Measurements from ENCODE around the gene OXER1.

The OXER1 gene

GRCh38 chr2:42800981-42801380 is 37.0 kb upstream of the OXER1 start:
- peaks cover 3% of the 10 kb centered on the region for H3K9me3 ChIP-seq (ENCODE audit: low read length)
- H3K4me1 ChIP-seq (ENCODE audit: insufficient read depth, low read length) = no peaks in the 10 kb centered on the region
- H3K4me3 ChIP-seq (ENCODE audit: low read length) = no peak overlapping the region
- H3K36me3 ChIP-seq (ENCODE audit: insufficient read depth, low read length) = no peaks in the 10 kb centered on the region
- H2AFZ ChIP-seq (ENCODE audit: low read depth, low read length) = no peak overlapping the region
- no peaks in the 10 kb centered on the region for H3K27me3 ChIP-seq (ENCODE audit: insufficient read depth, low read length)

DNA sequence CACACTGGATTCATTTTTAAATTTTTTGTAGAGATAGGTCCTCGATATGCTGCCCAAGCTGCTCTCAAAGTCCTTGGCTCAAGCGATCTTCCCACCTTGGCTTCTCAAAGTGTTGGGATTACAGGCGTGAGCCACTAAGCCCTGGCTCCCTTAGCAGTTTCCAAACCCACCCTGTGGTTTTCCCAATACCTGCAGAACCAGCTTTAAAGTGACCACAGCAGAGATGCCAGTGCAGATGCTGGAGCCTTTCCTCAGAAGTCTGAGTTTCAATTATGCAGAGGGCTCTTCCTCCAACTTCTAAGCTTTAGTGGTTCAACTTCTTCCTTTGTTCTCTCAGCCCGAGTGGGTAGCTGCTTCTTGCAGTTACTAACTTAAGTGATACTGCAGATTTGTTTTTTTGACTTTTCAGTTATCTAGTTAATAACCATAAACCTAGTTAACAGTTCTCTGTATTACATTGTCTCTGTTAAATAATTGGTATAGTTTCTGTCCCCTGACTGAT is 36.6 kb upstream of the OXER1 start:
- Histone ChIP-seq H2AFZ (ENCODE audit: low read depth, low read length) (no peak overlapping the region), H3K4me1 (ENCODE audit: insufficient read depth, low read length) (no peaks in the 10 kb centered on the region), H3K9me3 (ENCODE audit: low read length) (peaks cover 3% of the 10 kb centered on the region), H3K27me3 (ENCODE audit: insufficient read depth, low read length) (no peaks in the 10 kb centered on the region), H3K4me3 (ENCODE audit: low read length) (no peak overlapping the region), H3K36me3 (ENCODE audit: insufficient read depth, low read length) (no peaks in the 10 kb centered on the region)

DNA sequence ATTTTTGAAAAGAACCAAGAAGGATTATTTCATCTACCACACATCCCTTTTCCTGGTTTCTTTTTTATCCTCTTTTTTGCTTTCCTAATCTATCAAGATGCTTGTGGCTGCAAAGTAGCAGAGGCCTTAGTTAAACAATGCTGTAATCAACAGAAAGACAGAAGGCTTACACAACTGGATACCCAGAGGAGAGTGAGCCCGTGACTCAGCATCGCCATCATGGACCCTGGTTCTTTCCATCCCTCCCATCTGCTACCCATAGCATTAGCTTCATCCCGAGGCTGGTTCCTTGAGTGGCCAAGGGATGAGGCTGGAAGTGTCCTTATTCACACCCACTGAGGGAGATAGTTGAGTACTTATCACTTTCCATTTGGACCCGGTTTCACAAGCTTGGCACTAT is 35.9 kb upstream of the OXER1 start:
- Histone ChIP-seq H3K36me3 (ENCODE audit: insufficient read depth, low read length) (no peaks in the 10 kb centered on the region), H3K4me3 (ENCODE audit: low read length) (no peak overlapping the region), H3K9me3 (ENCODE audit: low read length) (peaks cover 3% of the 10 kb centered on the region), H3K27me3 (ENCODE audit: insufficient read depth, low read length) (no peaks in the 10 kb centered on the region), H3K4me1 (ENCODE audit: insufficient read depth, low read length) (no peaks in the 10 kb centered on the region), H2AFZ (ENCODE audit: low read depth, low read length) (no peak overlapping the region)

DNA sequence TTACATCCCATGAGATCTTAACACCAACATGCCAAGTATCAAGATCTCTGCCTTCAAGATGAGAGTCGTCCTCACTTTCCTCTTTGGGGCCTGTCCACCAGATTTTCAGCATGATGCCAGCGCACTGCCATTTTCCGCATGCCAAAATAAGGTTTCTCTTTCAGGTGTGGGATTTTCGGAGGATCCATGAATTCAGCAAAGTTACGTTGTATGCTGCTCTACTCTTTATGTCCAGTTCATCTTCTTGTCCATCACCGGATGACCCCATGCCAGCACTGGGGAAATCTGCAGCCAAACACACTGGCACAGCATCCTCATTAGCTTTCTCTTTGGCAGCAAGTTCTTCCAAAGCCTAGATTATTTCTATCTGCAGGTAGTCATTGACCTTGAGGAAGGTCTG is 33.3 kb upstream of the OXER1 start:
- Histone ChIP-seq H3K4me1 (ENCODE audit: insufficient read depth, low read length) (no peaks in the 10 kb centered on the region), H2AFZ (ENCODE audit: low read depth, low read length) (no peak overlapping the region), H3K27me3 (ENCODE audit: insufficient read depth, low read length) (no peaks in the 10 kb centered on the region), H3K36me3 (ENCODE audit: insufficient read depth, low read length) (no peaks in the 10 kb centered on the region), H3K9me3 (ENCODE audit: low read length) (peaks cover 6% of the 10 kb centered on the region), H3K4me3 (ENCODE audit: low read length) (no peak overlapping the region)

GRCh38 chr2:42796427-42797248 is 32.7 kb upstream of the OXER1 start:
- H3K36me3 ChIP-seq (ENCODE audit: insufficient read depth, low read length) = no peaks in the 10 kb centered on the region
- no peaks in the 10 kb centered on the region for H3K27me3 ChIP-seq (ENCODE audit: insufficient read depth, low read length)
- no peak overlapping the region for H3K4me3 ChIP-seq (ENCODE audit: low read length)
- no peak overlapping the region for H2AFZ ChIP-seq (ENCODE audit: low read depth, low read length)
- H3K4me1 ChIP-seq (ENCODE audit: insufficient read depth, low read length) = no peaks in the 10 kb centered on the region
- H3K9me3 ChIP-seq (ENCODE audit: low read length) = peaks cover 6% of the 10 kb centered on the region

DNA sequence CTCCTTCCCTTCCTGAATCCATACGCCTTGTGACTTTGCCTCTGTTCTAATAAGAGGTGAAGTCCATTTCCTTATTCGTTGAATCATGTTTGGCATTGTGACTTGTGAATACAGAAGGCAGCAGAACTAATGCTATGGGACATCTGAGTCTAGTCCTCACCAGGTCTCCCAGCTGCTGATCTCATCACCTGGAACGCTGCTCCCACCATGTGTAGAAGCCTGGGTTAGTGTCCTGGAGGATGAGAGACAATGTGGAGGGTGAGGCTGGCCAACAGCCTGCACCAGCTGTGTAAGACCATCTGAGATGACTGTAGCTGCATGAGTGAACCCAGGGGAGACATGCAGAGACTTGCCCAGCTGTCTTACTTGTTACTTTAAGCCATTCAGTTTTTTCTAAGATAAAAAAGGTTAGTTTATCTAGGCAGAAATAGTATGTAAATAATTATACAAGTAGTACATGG is 31.9 kb upstream of the OXER1 start:
- no peak overlapping the region for H3K4me3 ChIP-seq (ENCODE audit: low read length)
- H3K36me3 ChIP-seq (ENCODE audit: insufficient read depth, low read length) = no peaks in the 10 kb centered on the region
- peaks cover 8% of the 10 kb centered on the region for H3K9me3 ChIP-seq (ENCODE audit: low read length)

DNA sequence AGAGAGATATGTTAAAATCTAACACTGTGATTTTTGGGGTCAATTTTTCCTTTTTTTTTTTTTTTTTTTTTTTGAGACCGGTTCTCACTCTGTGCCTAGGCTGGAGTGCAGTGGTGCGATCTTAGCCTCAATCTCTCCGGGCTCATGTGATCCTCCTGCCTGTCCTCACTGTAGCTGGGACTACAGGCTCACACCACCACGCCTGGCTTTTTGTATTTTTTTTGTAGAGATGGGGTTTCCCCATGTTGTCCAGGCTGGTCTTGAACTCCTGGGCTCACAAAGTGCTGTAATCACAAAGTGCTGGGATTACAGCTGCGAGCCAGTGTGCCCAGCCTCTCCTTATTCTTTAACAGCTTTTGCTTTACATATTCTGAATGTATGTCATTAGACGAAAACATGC is 31.3 kb upstream of the OXER1 start:
- Histone ChIP-seq H3K4me1 (ENCODE audit: insufficient read depth, low read length) (no peaks in the 10 kb centered on the region), H3K9me3 (ENCODE audit: low read length) (peaks cover 8% of the 10 kb centered on the region), H3K27me3 (ENCODE audit: insufficient read depth, low read length) (no peaks in the 10 kb centered on the region), H2AFZ (ENCODE audit: low read depth, low read length) (no peak overlapping the region), H3K4me3 (ENCODE audit: low read length) (no peak overlapping the region), H3K36me3 (ENCODE audit: insufficient read depth, low read length) (no peaks in the 10 kb centered on the region)

More for the DNA sequence above, 31.9 kb upstream of the OXER1 start:
- no peaks in the 10 kb centered on the region for H3K27me3 ChIP-seq (ENCODE audit: insufficient read depth, low read length)
- H3K4me1 ChIP-seq (ENCODE audit: insufficient read depth, low read length) = no peaks in the 10 kb centered on the region
- no peak overlapping the region for H2AFZ ChIP-seq (ENCODE audit: low read depth, low read length)

GRCh38 chr2:42794271-42795046 is 30.5 kb upstream of the OXER1 start:
- H3K4me1 ChIP-seq (ENCODE audit: insufficient read depth, low read length) = no peaks in the 10 kb centered on the region
- no peak overlapping the region for H3K4me3 ChIP-seq (ENCODE audit: low read length)
- H3K9me3 ChIP-seq (ENCODE audit: low read length) = peaks cover 8% of the 10 kb centered on the region
- no peaks in the 10 kb centered on the region for H3K27me3 ChIP-seq (ENCODE audit: insufficient read depth, low read length)
- no peak overlapping the region for H2AFZ ChIP-seq (ENCODE audit: low read depth, low read length)
- H3K36me3 ChIP-seq (ENCODE audit: insufficient read depth, low read length) = no peaks in the 10 kb centered on the region

- Histone ChIP-seq H2AFZ (ENCODE audit: low read depth, low read length) (no peak overlapping the region), H3K4me1 (ENCODE audit: insufficient read depth, low read length) (no peaks in the 10 kb centered on the region), H3K36me3 (ENCODE audit: insufficient read depth, low read length) (no peaks in the 10 kb centered on the region), H3K9me3 (ENCODE audit: low read length) (peaks cover 8% of the 10 kb centered on the region), H3K27me3 (ENCODE audit: insufficient read depth, low read length) (no peaks in the 10 kb centered on the region), H3K4me3 (ENCODE audit: low read length) (no peak overlapping the region)
Observed at GRCh38 chr2:42793334-42794270, 29.7 kb upstream of the OXER1 start.

GRCh38 chr2:42792583-42793333 is 28.8 kb upstream of the OXER1 start, which contains the start of gene HAAO:
HAAO (minus strand) TSS chr2:42792583; CDS start chr2:42792536, 47 bp downstream.
- H3K4me1 ChIP-seq (ENCODE audit: insufficient read depth, low read length) = no peaks in the 10 kb centered on the region
- H3K27me3 ChIP-seq (ENCODE audit: insufficient read depth, low read length) = no peaks in the 10 kb centered on the region
- H2AFZ ChIP-seq (ENCODE audit: low read depth, low read length) = no peak within 1 kb of the TSS
- no peak within 1 kb of the TSS for H3K4me3 ChIP-seq (ENCODE audit: low read length)
- peaks cover 8% of the 10 kb centered on the region for H3K9me3 ChIP-seq (ENCODE audit: low read length)
- H3K36me3 ChIP-seq (ENCODE audit: insufficient read depth, low read length) = no peaks in the 10 kb centered on the region

DNA sequence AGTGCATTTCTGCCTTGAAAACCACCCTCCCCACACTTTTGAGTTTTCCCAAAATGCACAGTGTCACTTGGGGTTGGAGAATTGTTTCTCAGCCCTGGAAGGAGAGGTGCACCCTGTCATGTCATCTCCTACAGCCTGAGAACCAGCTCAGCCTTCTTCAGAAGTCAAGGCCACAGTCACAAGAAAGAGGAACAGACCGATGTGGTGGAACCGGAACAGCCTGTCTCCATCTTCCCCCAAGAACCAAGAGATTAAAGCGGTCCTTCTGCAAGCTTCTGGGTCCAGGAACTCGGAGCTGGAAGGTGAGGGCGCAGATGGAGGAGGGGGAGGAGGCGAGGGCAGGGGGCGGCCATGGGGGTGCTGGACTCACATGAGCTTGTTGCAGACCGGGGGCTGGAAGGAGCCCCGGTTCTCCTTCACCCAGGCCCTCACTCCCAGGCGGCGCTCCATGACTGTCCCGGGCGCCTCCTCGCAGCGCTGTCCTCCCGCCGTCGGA is 28.2 kb upstream of the OXER1 start:
- Histone ChIP-seq H3K4me1 (ENCODE audit: insufficient read depth, low read length) (no peaks in the 10 kb centered on the region), H3K4me3 (ENCODE audit: low read length) (no peak overlapping the region), H2AFZ (ENCODE audit: low read depth, low read length) (no peak overlapping the region), H3K36me3 (ENCODE audit: insufficient read depth, low read length) (no peaks in the 10 kb centered on the region), H3K9me3 (ENCODE audit: low read length) (peaks cover 5% of the 10 kb centered on the region), H3K27me3 (ENCODE audit: insufficient read depth, low read length) (no peaks in the 10 kb centered on the region)

DNA sequence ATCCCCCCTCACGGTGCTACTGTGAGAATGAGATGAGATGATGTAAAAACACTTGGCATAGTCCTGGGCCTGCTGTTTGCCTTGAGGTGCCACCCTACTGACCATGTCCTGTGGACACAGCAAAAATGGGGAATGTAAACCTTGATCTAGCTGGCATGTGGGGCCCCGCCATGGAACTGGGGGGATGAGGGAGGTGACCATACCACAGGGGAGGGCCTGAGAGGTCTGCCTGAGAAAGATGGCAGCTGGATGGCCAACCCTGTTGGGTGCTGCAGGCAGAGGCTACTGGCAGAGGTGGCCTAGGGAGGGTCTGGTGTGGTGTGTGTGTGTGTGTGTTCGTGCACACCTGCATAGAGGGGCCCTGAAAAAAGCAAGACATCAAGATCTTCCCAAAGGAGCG is 27.7 kb upstream of the OXER1 start:
- Histone ChIP-seq H3K4me3 (ENCODE audit: low read length) (no peak overlapping the region), H3K4me1 (ENCODE audit: insufficient read depth, low read length) (no peaks in the 10 kb centered on the region), H3K9me3 (ENCODE audit: low read length) (peaks cover 5% of the 10 kb centered on the region), H3K36me3 (ENCODE audit: insufficient read depth, low read length) (no peaks in the 10 kb centered on the region), H2AFZ (ENCODE audit: low read depth, low read length) (no peak overlapping the region), H3K27me3 (ENCODE audit: insufficient read depth, low read length) (no peaks in the 10 kb centered on the region)

Measured in neuron (in vitro differentiated cells).